ENCODE data around the gene TTLL6.

The TTLL6 gene

DNA sequence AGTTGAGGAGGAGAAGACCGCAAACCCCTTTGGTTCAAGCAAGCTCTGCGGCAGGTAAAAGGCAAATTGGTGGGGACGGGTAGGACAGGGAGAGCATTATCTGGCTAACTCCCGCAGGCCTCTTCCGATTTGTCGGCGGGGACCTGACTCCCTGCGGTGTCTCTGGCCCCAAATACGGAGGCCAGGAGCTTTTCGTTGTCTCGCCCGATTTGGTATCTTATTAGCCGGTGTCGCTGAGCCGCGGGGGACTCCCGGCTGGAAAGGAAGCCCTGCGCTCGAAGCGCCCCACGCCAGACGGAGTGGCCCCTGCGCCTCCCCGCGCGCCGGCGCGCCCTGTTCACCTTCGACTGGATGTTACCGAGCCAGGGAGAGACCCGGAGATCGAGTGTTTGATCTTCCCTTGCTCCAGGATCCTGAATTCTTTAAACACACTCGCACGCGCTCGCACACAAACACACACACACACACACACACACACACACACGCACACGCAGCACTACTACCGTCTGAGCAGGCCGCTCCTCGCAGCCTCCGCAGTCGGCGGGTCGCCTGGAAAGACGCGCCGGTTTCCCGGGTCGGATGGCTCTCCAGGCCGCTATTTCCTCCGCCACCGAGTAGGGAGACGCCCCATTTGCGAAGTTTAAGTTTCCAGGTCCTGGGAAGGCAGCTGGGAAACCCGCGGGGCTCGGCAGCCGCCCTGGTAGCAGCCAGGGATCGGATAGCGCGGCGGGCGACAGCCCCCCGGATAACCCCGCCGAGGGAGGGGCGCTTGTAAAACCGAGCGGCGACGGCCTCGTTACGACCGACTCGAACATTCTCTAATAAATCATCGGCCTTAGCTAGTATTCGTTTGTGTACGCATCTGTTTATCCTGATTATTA is 98.0 kb downstream of the TTLL6 start:
- no peak overlapping the region for H2AK5ac ChIP-seq (ENCODE audit: low read depth, low read length)
- no peak overlapping the region for H3K18ac ChIP-seq (ENCODE audit: low read length)
- H3K4me1 ChIP-seq (ENCODE audit: control insufficient read depth in 2 of 2, insufficient read depth in 1 of 2, low read depth in 1 of 2, low read length in 2 of 2) = no peaks in the 10 kb centered on the region
- H3K23ac ChIP-seq (ENCODE audit: low read depth, low read length, poor library complexity) = peak overlapping the region; percentile 11
- H3K9me3 ChIP-seq (replicated peaks in 1 of 2; ENCODE audit: control insufficient read depth in 2 of 2, insufficient read depth in 1 of 2, low read depth in 1 of 2, low read length in 2 of 2) = peaks cover 0 to 8% of the 10 kb centered on the region in 2 donors
- no peak overlapping the region for H2BK5ac ChIP-seq (ENCODE audit: low read length)
- no peak overlapping the region for H2BK12ac ChIP-seq (ENCODE audit: low read length)
- H4K91ac ChIP-seq (ENCODE audit: low read depth, low read length, poor library complexity) = no peak overlapping the region
- no peak overlapping the region for H3K9ac ChIP-seq (ENCODE audit: low read depth, low read length, poor library complexity)
- peaks cover 49 to 94% (median 79%) of the 10 kb centered on the region in 3 experiments for H3K27me3 ChIP-seq (ENCODE audit: control insufficient read depth in 3 of 3, insufficient read depth in 3 of 3, low read depth in 1 of 3, low read length in 3 of 3)
- no peak overlapping the region for H4K8ac ChIP-seq (ENCODE audit: low read depth, low read length)
- H3K79me1 ChIP-seq (ENCODE audit: low read depth, low read length) = no peaks in the 10 kb centered on the region
- no peak overlapping the region for H3K4ac ChIP-seq (ENCODE audit: low read length)
- H3K4me2 ChIP-seq (ENCODE audit: insufficient read depth, low read length, poor library complexity, severe bottlenecking) = no peak overlapping the region
- no peaks in the 10 kb centered on the region for H3K36me3 ChIP-seq (replicated peaks in 1 of 2; ENCODE audit: control insufficient read depth in 2 of 2, insufficient read depth in 2 of 2, low read length in 2 of 2)
- whole genome bisulfite sequencing, 2 donors (ENCODE audit: extremely low coverage in 2 of 2, insufficient read length in 2 of 2, insufficient replicate concordance in 1 of 2) = no CpG with 5 or more reads among the region's 80 CpGs
- H3K4me3 ChIP-seq (ENCODE audit: low read length in 2 of 2) = no peak overlapping the region
- H2AFZ ChIP-seq (ENCODE audit: low read length) = peak overlapping the region; percentile 80
- no peak overlapping the region for H2BK15ac ChIP-seq (ENCODE audit: low read length)
- H3K27ac ChIP-seq (replicated peaks; ENCODE audit: low read length) = no peak overlapping the region
- H3K14ac ChIP-seq (ENCODE audit: low read length) = no peak overlapping the region
- no peak for DNase-seq (ENCODE audit: low spot score)
- no peak overlapping the region for H2BK120ac ChIP-seq (ENCODE audit: low read depth, low read length)

GRCh38 chr17:48718227-48718760 is 98.7 kb downstream of the TTLL6 start:
- Histone ChIP-seq H2BK120ac (ENCODE audit: low read depth, low read length) (no peak overlapping the region), H2AFZ (ENCODE audit: low read length) (peak overlapping the region; percentile 80), H3K36me3 (replicated peaks in 1 of 2; ENCODE audit: control insufficient read depth in 2 of 2, insufficient read depth in 2 of 2, low read length in 2 of 2) (no peaks in the 10 kb centered on the region), H4K8ac (ENCODE audit: low read depth, low read length) (no peak overlapping the region), H3K14ac (ENCODE audit: low read length) (no peak overlapping the region), H3K4ac (ENCODE audit: low read length) (no peak overlapping the region), H3K18ac (ENCODE audit: low read length) (no peak overlapping the region), H3K9ac (ENCODE audit: low read depth, low read length, poor library complexity) (no peak overlapping the region), H4K91ac (ENCODE audit: low read depth, low read length, poor library complexity) (no peak overlapping the region), H3K4me2 (ENCODE audit: insufficient read depth, low read length, poor library complexity, severe bottlenecking) (no peak overlapping the region), H2BK12ac (ENCODE audit: low read length) (no peak overlapping the region), H3K4me1 (ENCODE audit: control insufficient read depth in 2 of 2, insufficient read depth in 1 of 2, low read depth in 1 of 2, low read length in 2 of 2) (no peaks in the 10 kb centered on the region), H3K9me3 (replicated peaks in 1 of 2; ENCODE audit: control insufficient read depth in 2 of 2, insufficient read depth in 1 of 2, low read depth in 1 of 2, low read length in 2 of 2) (peaks cover 0 to 8% of the 10 kb centered on the region in 2 donors), H3K27ac (replicated peaks; ENCODE audit: low read length) (no peak overlapping the region), H3K79me1 (ENCODE audit: low read depth, low read length) (no peaks in the 10 kb centered on the region), H2BK15ac (ENCODE audit: low read length) (no peak overlapping the region), H3K23ac (ENCODE audit: low read depth, low read length, poor library complexity) (no peak overlapping the region), H2AK5ac (ENCODE audit: low read depth, low read length) (no peak overlapping the region), H3K27me3 (ENCODE audit: control insufficient read depth in 3 of 3, insufficient read depth in 3 of 3, low read depth in 1 of 3, low read length in 3 of 3) (peaks cover 45 to 89% (median 71%) of the 10 kb centered on the region in 3 experiments), H2BK5ac (ENCODE audit: low read length) (no peak overlapping the region), H3K4me3 (ENCODE audit: low read length in 2 of 2) (no peak overlapping the region)
- WGBS, 2 donors (ENCODE audit: extremely low coverage in 2 of 2, insufficient read length in 2 of 2, insufficient replicate concordance in 1 of 2) = no CpG with 5 or more reads among the region's 24 CpGs
- no peak for DNase-seq (ENCODE audit: low spot score)

GRCh38 chr17:48717367-48718226 is 99.4 kb downstream of the TTLL6 start:
- Histone ChIP-seq H3K27me3 (ENCODE audit: control insufficient read depth in 3 of 3, insufficient read depth in 3 of 3, low read depth in 1 of 3, low read length in 3 of 3) (peaks cover 38 to 86% (median 67%) of the 10 kb centered on the region in 3 experiments), H3K9ac (ENCODE audit: low read depth, low read length, poor library complexity) (no peak overlapping the region), H3K4me3 (ENCODE audit: low read length in 2 of 2) (no peak overlapping the region), H3K18ac (ENCODE audit: low read length) (no peak overlapping the region), H2AK5ac (ENCODE audit: low read depth, low read length) (no peak overlapping the region), H3K4ac (ENCODE audit: low read length) (no peak overlapping the region), H2BK5ac (ENCODE audit: low read length) (no peak overlapping the region), H3K4me2 (ENCODE audit: insufficient read depth, low read length, poor library complexity, severe bottlenecking) (no peak overlapping the region), H2BK12ac (ENCODE audit: low read length) (no peak overlapping the region), H3K9me3 (replicated peaks in 1 of 2; ENCODE audit: control insufficient read depth in 2 of 2, insufficient read depth in 1 of 2, low read depth in 1 of 2, low read length in 2 of 2) (peaks cover 0 to 8% of the 10 kb centered on the region in 2 donors), H3K4me1 (ENCODE audit: control insufficient read depth in 2 of 2, insufficient read depth in 1 of 2, low read depth in 1 of 2, low read length in 2 of 2) (no peaks in the 10 kb centered on the region), H3K27ac (replicated peaks; ENCODE audit: low read length) (no peak overlapping the region), H3K36me3 (replicated peaks in 1 of 2; ENCODE audit: control insufficient read depth in 2 of 2, insufficient read depth in 2 of 2, low read length in 2 of 2) (no peaks in the 10 kb centered on the region), H3K14ac (ENCODE audit: low read length) (no peak overlapping the region), H4K91ac (ENCODE audit: low read depth, low read length, poor library complexity) (no peak overlapping the region), H2AFZ (ENCODE audit: low read length) (no peak overlapping the region), H4K8ac (ENCODE audit: low read depth, low read length) (no peak overlapping the region), H3K23ac (ENCODE audit: low read depth, low read length, poor library complexity) (no peak overlapping the region), H2BK15ac (ENCODE audit: low read length) (no peak overlapping the region), H3K79me1 (ENCODE audit: low read depth, low read length) (no peaks in the 10 kb centered on the region), H2BK120ac (ENCODE audit: low read depth, low read length) (no peak overlapping the region)
- DNase-seq (ENCODE audit: low spot score) = no peak
- no CpG with 5 or more reads among the region's 10 CpGs for WGBS, 2 donors (ENCODE audit: extremely low coverage in 2 of 2, insufficient read length in 2 of 2, insufficient replicate concordance in 1 of 2)
